Panc1 (cell line): ENCODE measurements around the gene ESF1.

Source experiments
- POLR2AphosphoS5 ChIP-seq: IDR thresholded peaks from 2 replicates; pipeline ENCODE4 v1.6.1; 2012; ENCODE audit warnings: mild to moderate bottlenecking, low read depth, low read length, moderate library complexity
- TF ChIP-seq, protein P1 (sequence below): fragments of 450-650 bp; IDR thresholded peaks from 2 replicates; pipeline ENCODE4 v1.5.1; 2017; ENCODE audit warnings: mild to moderate bottlenecking

DNA sequence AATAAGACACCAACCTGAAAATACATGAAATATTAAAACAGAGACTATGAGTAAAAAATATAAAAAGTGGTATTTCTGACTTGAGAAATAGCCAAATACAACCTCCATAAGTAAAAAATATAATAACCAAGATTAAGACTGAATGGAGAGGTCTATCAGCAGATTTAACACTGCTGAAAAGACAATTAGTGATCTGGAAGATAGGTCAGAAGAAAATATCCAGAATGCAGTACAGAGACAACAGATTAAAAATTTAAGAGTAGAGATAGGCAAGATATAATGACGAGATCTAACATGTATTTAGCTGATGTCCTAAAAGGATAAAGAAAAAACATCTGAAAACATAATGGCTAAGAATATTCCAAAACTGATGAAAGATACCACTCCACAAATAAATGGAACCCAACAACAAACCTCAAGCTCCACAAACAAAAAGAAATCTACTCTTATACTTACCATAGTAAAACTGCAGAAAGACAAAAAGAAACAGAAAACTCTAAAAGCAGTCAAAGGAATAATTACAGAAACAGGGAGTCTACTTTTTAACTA is 18.8 kb downstream of the ESF1 start:
- TF ChIP-seq, protein P1, sequence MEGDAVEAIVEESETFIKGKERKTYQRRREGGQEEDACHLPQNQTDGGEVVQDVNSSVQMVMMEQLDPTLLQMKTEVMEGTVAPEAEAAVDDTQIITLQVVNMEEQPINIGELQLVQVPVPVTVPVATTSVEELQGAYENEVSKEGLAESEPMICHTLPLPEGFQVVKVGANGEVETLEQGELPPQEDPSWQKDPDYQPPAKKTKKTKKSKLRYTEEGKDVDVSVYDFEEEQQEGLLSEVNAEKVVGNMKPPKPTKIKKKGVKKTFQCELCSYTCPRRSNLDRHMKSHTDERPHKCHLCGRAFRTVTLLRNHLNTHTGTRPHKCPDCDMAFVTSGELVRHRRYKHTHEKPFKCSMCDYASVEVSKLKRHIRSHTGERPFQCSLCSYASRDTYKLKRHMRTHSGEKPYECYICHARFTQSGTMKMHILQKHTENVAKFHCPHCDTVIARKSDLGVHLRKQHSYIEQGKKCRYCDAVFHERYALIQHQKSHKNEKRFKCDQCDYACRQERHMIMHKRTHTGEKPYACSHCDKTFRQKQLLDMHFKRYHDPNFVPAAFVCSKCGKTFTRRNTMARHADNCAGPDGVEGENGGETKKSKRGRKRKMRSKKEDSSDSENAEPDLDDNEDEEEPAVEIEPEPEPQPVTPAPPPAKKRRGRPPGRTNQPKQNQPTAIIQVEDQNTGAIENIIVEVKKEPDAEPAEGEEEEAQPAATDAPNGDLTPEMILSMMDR = no peak
- TF ChIP-seq POLR2AphosphoS5 = no peak
